Measurements from ENCODE around the gene HDAC4.

- TF ChIP-seq CTCF (IDR thresholded peaks at IDR 0.05) (no peak), POLR2A (IDR thresholded peaks at IDR 0.05) (no peak)
Measured at GRCh38 chr2:239348563-239349452, 52.0 kb downstream of the HDAC4 start.
